Measurements from ENCODE around the gene GABRR2.
A peak's percentile ranks its signal among the peaks of the same experiment; 100 is the strongest.

The GABRR2 gene

GRCh38 chr6:89346433-89346832 is 31.3 kb upstream of the GABRR2 start:
- Histone ChIP-seq H4K20me1 (ENCODE audit: low read depth, low read length) (peaks cover 57% of the 10 kb centered on the region), H3K9ac (ENCODE audit: low read length) (peak overlapping the region; percentile 23; the same call in 1 of the 2 replicates), H3K27ac (ENCODE audit: low read depth, low read length) (peak overlapping the region; percentile 100), H3K9me2 (replicated peaks; ENCODE audit: insufficient read depth, low read length) (no peaks in the 10 kb centered on the region), H3K4me3 (ENCODE audit: insufficient read depth, low read length, poor library complexity, severe bottlenecking) (peak overlapping the region; percentile 30), H3K4me2 (ENCODE audit: low read depth, low read length, poor library complexity, severe bottlenecking) (peak overlapping the region; percentile 100), H3K9me3 (ENCODE audit: insufficient read depth, low read length) (no peaks in the 10 kb centered on the region), H3K27me3 (ENCODE audit: low read length) (no peaks in the 10 kb centered on the region), H3K79me2 (ENCODE audit: insufficient read depth, low read length) (peaks cover 100% of the 10 kb centered on the region), H3F3A (ENCODE audit: insufficient read depth) (peaks cover 45% of the 10 kb centered on the region), H2AFZ (ENCODE audit: low read depth, low read length, severe bottlenecking) (no peak overlapping the region), H3K36me3 (ENCODE audit: low read length) (peaks cover 40% of the 10 kb centered on the region)
- TF ChIP-seq, protein P1, sequence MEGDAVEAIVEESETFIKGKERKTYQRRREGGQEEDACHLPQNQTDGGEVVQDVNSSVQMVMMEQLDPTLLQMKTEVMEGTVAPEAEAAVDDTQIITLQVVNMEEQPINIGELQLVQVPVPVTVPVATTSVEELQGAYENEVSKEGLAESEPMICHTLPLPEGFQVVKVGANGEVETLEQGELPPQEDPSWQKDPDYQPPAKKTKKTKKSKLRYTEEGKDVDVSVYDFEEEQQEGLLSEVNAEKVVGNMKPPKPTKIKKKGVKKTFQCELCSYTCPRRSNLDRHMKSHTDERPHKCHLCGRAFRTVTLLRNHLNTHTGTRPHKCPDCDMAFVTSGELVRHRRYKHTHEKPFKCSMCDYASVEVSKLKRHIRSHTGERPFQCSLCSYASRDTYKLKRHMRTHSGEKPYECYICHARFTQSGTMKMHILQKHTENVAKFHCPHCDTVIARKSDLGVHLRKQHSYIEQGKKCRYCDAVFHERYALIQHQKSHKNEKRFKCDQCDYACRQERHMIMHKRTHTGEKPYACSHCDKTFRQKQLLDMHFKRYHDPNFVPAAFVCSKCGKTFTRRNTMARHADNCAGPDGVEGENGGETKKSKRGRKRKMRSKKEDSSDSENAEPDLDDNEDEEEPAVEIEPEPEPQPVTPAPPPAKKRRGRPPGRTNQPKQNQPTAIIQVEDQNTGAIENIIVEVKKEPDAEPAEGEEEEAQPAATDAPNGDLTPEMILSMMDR (IDR thresholded peaks at IDR 0.05; ENCODE audit: insufficient read depth, low read length, poor library complexity, severe bottlenecking), result no peak
- TF ChIP-seq EZH2phosphoT487 (conservative IDR thresholded peaks at IDR 0.05; ENCODE audit: low read length), result no peak

DNA sequence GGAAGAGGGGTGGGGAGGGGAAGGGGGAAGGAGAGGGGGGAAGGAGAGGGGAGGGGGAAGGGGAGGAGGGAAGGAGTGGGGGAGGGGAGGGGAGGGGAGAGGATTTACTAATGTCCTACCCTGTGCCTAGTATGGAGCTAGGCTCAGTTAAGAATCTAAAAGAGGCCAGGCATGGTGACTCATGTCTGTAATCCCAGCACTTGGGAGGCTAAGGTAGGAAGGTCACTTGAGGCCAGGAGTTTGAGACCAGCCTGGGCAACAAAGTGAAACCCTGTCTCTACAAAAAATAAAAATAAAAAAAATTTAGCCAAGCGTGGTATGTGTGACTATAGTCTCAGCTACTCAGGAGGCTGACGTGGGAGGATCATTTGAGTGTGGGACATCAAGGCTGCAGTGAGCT is 24.5 kb upstream of the GABRR2 start:
- Histone ChIP-seq H3K4me2 (ENCODE audit: low read depth, low read length, poor library complexity, severe bottlenecking) (no peak overlapping the region), H4K20me1 (ENCODE audit: low read depth, low read length) (peaks cover 34% of the 10 kb centered on the region), H3K36me3 (ENCODE audit: low read length) (peaks cover 75% of the 10 kb centered on the region)

GRCh38 chr6:89335164-89335563 is 20.1 kb upstream of the GABRR2 start:
- no peaks in the 10 kb centered on the region for H3K9me3 ChIP-seq (ENCODE audit: insufficient read depth, low read length)
- TF ChIP-seq, protein P1 (IDR thresholded peaks at IDR 0.05; ENCODE audit: insufficient read depth, low read length, poor library complexity, severe bottlenecking), result no peak
- TF ChIP-seq EZH2phosphoT487 (conservative IDR thresholded peaks at IDR 0.05; ENCODE audit: low read length), result no peak
- peaks cover 79% of the 10 kb centered on the region for H3K36me3 ChIP-seq (ENCODE audit: low read length)
- H4K20me1 ChIP-seq (ENCODE audit: low read depth, low read length), result peaks cover 32% of the 10 kb centered on the region
- no peak overlapping the region for H3K4me3 ChIP-seq (ENCODE audit: insufficient read depth, low read length, poor library complexity, severe bottlenecking)
- H3F3A ChIP-seq (ENCODE audit: insufficient read depth), result peaks cover 50% of the 10 kb centered on the region
- H2AFZ ChIP-seq (ENCODE audit: low read depth, low read length, severe bottlenecking), result no peak overlapping the region
- peaks cover 69% of the 10 kb centered on the region for H3K79me2 ChIP-seq (ENCODE audit: insufficient read depth, low read length)
- H3K27me3 ChIP-seq (ENCODE audit: low read length), result no peaks in the 10 kb centered on the region
- H3K9ac ChIP-seq (ENCODE audit: low read length), result no peak overlapping the region
- H3K4me2 ChIP-seq (ENCODE audit: low read depth, low read length, poor library complexity, severe bottlenecking), result no peak overlapping the region
- H3K9me2 ChIP-seq (replicated peaks; ENCODE audit: insufficient read depth, low read length), result no peaks in the 10 kb centered on the region
- H3K27ac ChIP-seq (ENCODE audit: low read depth, low read length), result no peak overlapping the region

More for the DNA sequence above, 24.5 kb upstream of the GABRR2 start:
- Histone ChIP-seq H3F3A (ENCODE audit: insufficient read depth) (peaks cover 50% of the 10 kb centered on the region), H3K27me3 (ENCODE audit: low read length) (no peaks in the 10 kb centered on the region), H3K27ac (ENCODE audit: low read depth, low read length) (no peak overlapping the region), H2AFZ (ENCODE audit: low read depth, low read length, severe bottlenecking) (no peak overlapping the region), H3K9me3 (ENCODE audit: insufficient read depth, low read length) (no peaks in the 10 kb centered on the region), H3K79me2 (ENCODE audit: insufficient read depth, low read length) (peaks cover 86% of the 10 kb centered on the region), H3K9me2 (replicated peaks; ENCODE audit: insufficient read depth, low read length) (no peaks in the 10 kb centered on the region), H3K4me3 (ENCODE audit: insufficient read depth, low read length, poor library complexity, severe bottlenecking) (no peak overlapping the region), H3K9ac (ENCODE audit: low read length) (no peak overlapping the region)
- TF ChIP-seq EZH2phosphoT487 (conservative IDR thresholded peaks at IDR 0.05; ENCODE audit: low read length), result no peak
- TF ChIP-seq, protein P1 (IDR thresholded peaks at IDR 0.05; ENCODE audit: insufficient read depth, low read length, poor library complexity, severe bottlenecking), result no peak
